OCI-LY1 (cell line): ENCODE results near the gene HAUS7.

Experiments
- H2AFZ ChIP-seq: fragments of 200-600 bp; sonication (generic), shearing (Covaris generic); 2 replicates; pipeline ENCODE4 v1.6.0; 2014; ENCODE audit warnings: antibody characterized with exemption, mild to moderate bottlenecking, low read length
- H3F3A ChIP-seq: fragments of 200-600 bp; sonication (generic), shearing (Covaris generic); 2 replicates; pipeline ENCODE4 v1.6.0; 2014; ENCODE audit warnings: mild to moderate bottlenecking, antibody characterized with exemption, low read length, moderate library complexity; ENCODE audit not compliant: insufficient read depth
- H3K27ac ChIP-seq: fragments of 200-600 bp; sonication (generic); 2 replicates; pipeline ENCODE4 v1.5.1; 2014; ENCODE audit warnings: low read length, mixed run types, mild to moderate bottlenecking, low read depth; ENCODE audit not compliant: poor library complexity, severe bottlenecking
- H3K27me3 ChIP-seq: fragments of 200-600 bp; sonication (generic); 2 replicates; pipeline ENCODE4 v1.6.0; 2014; ENCODE audit warnings: antibody characterized with exemption, mild to moderate bottlenecking, low read length, moderate library complexity; ENCODE audit not compliant: insufficient read depth
- H3K36me3 ChIP-seq: fragments of 200-600 bp; sonication (generic); 2 replicates; pipeline ENCODE4 v1.6.1; 2014; ENCODE audit warnings: mild to moderate bottlenecking, antibody characterized with exemption, low read length, moderate library complexity, mixed read lengths; ENCODE audit not compliant: insufficient read depth
- H3K4me1 ChIP-seq: fragments of 200-600 bp; sonication (generic); 2 replicates; pipeline ENCODE4 v1.5.1; 2014; ENCODE audit warnings: mild to moderate bottlenecking, low read length, moderate library complexity; ENCODE audit not compliant: insufficient read depth, severe bottlenecking
- H3K4me2 ChIP-seq: fragments of 200-600 bp; sonication (generic), shearing (Covaris generic); 2 replicates; pipeline ENCODE4 v1.6.1; 2014; ENCODE audit warnings: low read length
- H3K4me3 ChIP-seq: fragments of 200-600 bp; sonication (generic); 2 replicates; pipeline ENCODE4 v1.5.1; 2014; ENCODE audit warnings: low read length, low read depth, mild to moderate bottlenecking, mixed read lengths; ENCODE audit not compliant: poor library complexity, severe bottlenecking
- H3K79me2 ChIP-seq: fragments of 200-600 bp; shearing (Covaris generic); 2 replicates; pipeline ENCODE4 v1.6.1; 2016; ENCODE audit warnings: mixed run types, low read length, mixed read lengths; ENCODE audit not compliant: insufficient read depth
- H3K9ac ChIP-seq: fragments of 200-600 bp; sonication (generic), shearing (Covaris generic); 2 replicates; pipeline ENCODE4 v1.6.1; 2014; ENCODE audit warnings: mild to moderate bottlenecking, low read length, mixed read lengths
- H3K9me2 ChIP-seq: fragments of 200-600 bp; sonication (generic), shearing (Covaris generic); 2 replicates; pipeline ENCODE4 v1.6.1; 2014; ENCODE audit warnings: low read depth, mild to moderate bottlenecking, low read length, mixed read lengths
- H3K9me3 ChIP-seq: fragments of 200-600 bp; shearing (Covaris generic); 2 replicates; pipeline ENCODE4 v1.6.1; 2014; ENCODE audit warnings: low read length, mixed read lengths
- H4K20me1 ChIP-seq: fragments of 200-600 bp; sonication (generic), shearing (Covaris generic); 2 replicates; pipeline ENCODE4 v1.6.0; 2016; ENCODE audit warnings: mild to moderate bottlenecking, low read length; ENCODE audit not compliant: insufficient read depth
- EZH2 ChIP-seq: fragments of 200-600 bp; sonication (generic), shearing (Covaris generic); IDR thresholded peaks from 2 replicates; pipeline ENCODE4 v1.8.0; 2017; ENCODE audit warnings: borderline replicate concordance, mixed run types, mild to moderate bottlenecking, antibody characterized with exemption, low read length, moderate library complexity, mixed read lengths
- TF ChIP-seq, protein P1 (sequence below): fragments of 200-600 bp; sonication (generic), shearing (Covaris generic); IDR thresholded peaks from 2 replicates; pipeline ENCODE4 v1.5.1; 2017; ENCODE audit warnings: mild to moderate bottlenecking, antibody characterized with exemption, low read length, moderate library complexity, mixed read lengths

The HAUS7 gene

DNA sequence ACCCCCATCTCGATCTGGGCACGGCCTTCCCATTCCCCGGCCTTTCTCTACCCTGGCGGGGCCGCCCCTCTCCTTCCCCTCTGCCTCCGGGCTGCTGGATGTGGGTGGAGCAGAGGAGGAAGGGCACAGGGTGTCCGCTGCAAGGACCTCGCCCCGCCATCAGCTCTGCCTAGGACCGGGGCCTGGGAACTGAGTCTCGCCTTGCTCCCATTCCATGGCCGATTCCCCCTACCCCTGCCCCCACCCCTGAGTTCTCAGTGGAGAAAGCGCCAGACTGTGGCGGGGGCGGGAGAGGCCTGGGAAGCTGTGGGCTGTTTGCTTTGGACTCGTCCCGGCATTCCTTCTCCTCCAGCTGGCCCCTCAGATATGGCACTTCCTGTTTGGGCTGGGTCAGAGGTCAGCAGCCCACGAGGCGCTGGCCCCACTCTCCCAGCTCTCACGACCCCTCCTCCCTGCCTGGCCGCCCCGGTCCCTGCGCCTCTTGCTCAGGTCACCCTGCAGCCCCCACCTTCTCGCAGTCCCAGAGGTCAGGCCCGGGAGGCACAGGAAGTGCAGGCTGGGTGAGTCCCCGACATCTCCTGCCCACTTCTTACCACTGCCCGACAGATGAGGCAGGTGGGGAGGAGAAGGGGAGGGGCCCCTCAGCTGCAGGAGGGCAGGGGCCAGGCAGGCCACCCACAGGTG is 18.0 kb upstream of the HAUS7 start:
- no peak overlapping the region for H3K4me3 ChIP-seq
- no peaks in the 10 kb centered on the region for H3K4me1 ChIP-seq
- H2AFZ ChIP-seq: no peak overlapping the region
- H3F3A ChIP-seq: no peaks in the 10 kb centered on the region
- no peaks in the 10 kb centered on the region for H3K27me3 ChIP-seq
- no peak overlapping the region for H3K4me2 ChIP-seq
- no peaks in the 10 kb centered on the region for H3K79me2 ChIP-seq
- H3K9me3 ChIP-seq: no peaks in the 10 kb centered on the region
- H3K9ac ChIP-seq: no peak overlapping the region
- H3K27ac ChIP-seq: no peak overlapping the region
- TF ChIP-seq EZH2: no peak
- TF ChIP-seq, protein P1, sequence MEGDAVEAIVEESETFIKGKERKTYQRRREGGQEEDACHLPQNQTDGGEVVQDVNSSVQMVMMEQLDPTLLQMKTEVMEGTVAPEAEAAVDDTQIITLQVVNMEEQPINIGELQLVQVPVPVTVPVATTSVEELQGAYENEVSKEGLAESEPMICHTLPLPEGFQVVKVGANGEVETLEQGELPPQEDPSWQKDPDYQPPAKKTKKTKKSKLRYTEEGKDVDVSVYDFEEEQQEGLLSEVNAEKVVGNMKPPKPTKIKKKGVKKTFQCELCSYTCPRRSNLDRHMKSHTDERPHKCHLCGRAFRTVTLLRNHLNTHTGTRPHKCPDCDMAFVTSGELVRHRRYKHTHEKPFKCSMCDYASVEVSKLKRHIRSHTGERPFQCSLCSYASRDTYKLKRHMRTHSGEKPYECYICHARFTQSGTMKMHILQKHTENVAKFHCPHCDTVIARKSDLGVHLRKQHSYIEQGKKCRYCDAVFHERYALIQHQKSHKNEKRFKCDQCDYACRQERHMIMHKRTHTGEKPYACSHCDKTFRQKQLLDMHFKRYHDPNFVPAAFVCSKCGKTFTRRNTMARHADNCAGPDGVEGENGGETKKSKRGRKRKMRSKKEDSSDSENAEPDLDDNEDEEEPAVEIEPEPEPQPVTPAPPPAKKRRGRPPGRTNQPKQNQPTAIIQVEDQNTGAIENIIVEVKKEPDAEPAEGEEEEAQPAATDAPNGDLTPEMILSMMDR: no peak
- no peaks in the 10 kb centered on the region for H3K9me2 ChIP-seq
- no peaks in the 10 kb centered on the region for H4K20me1 ChIP-seq
- H3K36me3 ChIP-seq: no peaks in the 10 kb centered on the region

DNA sequence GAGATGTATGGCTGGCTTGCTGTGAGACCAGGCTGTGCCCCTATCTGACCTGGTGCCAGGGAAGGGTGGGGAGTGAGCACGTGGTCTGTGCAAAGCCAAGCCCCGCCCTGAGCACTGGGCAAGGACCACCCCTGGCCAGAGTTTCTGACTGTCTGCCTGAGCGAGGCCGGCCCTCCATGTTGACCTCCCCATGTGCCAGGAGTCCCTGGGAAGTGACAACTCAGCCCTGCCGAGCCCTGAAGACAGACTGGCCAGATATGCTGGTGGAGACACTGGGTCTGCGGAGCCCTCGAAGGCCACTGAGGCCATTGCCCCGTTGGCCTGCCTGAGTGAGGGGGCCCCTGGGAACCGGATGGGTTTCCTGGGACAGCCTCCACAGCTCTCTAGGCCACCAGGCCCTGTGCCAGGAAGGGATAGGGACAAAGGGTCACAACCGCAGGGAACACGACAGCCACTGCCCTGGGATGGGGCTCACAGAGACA is 17.3 kb upstream of the HAUS7 start:
- no peak overlapping the region for H2AFZ ChIP-seq
- H3K27ac ChIP-seq: no peak overlapping the region
- no peaks in the 10 kb centered on the region for H3F3A ChIP-seq
- no peak for TF ChIP-seq EZH2
- TF ChIP-seq, protein P1: no peak
- no peaks in the 10 kb centered on the region for H3K9me3 ChIP-seq
- H3K4me2 ChIP-seq: no peak overlapping the region
- H3K9ac ChIP-seq: no peak overlapping the region
- no peaks in the 10 kb centered on the region for H3K36me3 ChIP-seq
- no peak overlapping the region for H3K4me3 ChIP-seq
- no peaks in the 10 kb centered on the region for H3K4me1 ChIP-seq
- H3K79me2 ChIP-seq: no peaks in the 10 kb centered on the region
- no peaks in the 10 kb centered on the region for H3K27me3 ChIP-seq
- no peaks in the 10 kb centered on the region for H4K20me1 ChIP-seq
- no peaks in the 10 kb centered on the region for H3K9me2 ChIP-seq

DNA sequence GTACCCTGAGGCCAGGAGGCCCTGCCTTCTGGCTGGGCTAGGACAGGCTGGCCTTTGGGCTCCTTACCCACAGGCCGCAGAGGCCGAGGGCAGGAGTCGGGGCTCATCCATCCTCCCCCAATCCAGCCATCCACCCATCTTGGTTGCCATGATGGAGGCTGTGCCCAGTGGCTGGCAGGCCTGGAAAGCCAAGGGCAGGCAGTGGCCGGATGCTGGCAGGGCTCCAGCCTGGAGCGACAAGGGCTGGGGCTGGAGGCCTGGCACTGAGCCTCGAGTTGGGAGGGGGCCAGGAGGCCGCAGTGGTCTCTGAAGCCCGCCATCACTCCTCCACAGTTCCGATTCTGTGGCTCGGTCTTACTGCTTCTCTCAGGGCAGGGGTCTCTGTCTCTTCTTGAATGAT is 15.8 kb upstream of the HAUS7 start:
- no peak overlapping the region for H3K27ac ChIP-seq
- no peak overlapping the region for H3K9ac ChIP-seq
- no peaks in the 10 kb centered on the region for H3K27me3 ChIP-seq
- H4K20me1 ChIP-seq: no peaks in the 10 kb centered on the region
- no peaks in the 10 kb centered on the region for H3K9me3 ChIP-seq
- H3F3A ChIP-seq: no peaks in the 10 kb centered on the region
- H3K36me3 ChIP-seq: no peaks in the 10 kb centered on the region
- H2AFZ ChIP-seq: no peak overlapping the region
- H3K4me1 ChIP-seq: no peaks in the 10 kb centered on the region
- no peak overlapping the region for H3K4me2 ChIP-seq
- H3K79me2 ChIP-seq: no peaks in the 10 kb centered on the region
- no peak overlapping the region for H3K4me3 ChIP-seq
- TF ChIP-seq, protein P1: no peak
- TF ChIP-seq EZH2: no peak
- no peaks in the 10 kb centered on the region for H3K9me2 ChIP-seq
